Loucy (cell line): Measurements from ENCODE around the gene TGFB1I1.

Source experiments
- H2AFZ ChIP-seq: fragments of 200-600 bp; sonication (generic); 2 replicates; pipeline ENCODE4 v1.6.0; 2016; ENCODE audit warnings: antibody characterized with exemption, mild to moderate bottlenecking, low read length, moderate library complexity
- H3F3A ChIP-seq: fragments of 200-600 bp; 2 replicates; pipeline ENCODE4 v1.6.0; 2016; ENCODE audit warnings: antibody characterized with exemption, low read depth, mild to moderate bottlenecking
- H3K27me3 ChIP-seq: fragments of 200-600 bp; sonication (generic); 2 replicates; pipeline ENCODE4 v1.6.1; 2014; ENCODE audit warnings: low read length, mild to moderate bottlenecking; ENCODE audit not compliant: insufficient read depth, poor library complexity, severe bottlenecking
- H3K36me3 ChIP-seq: fragments of 200-600 bp; sonication (generic); 2 replicates; pipeline ENCODE4 v1.6.1; 2016; ENCODE audit warnings: low read length; ENCODE audit not compliant: insufficient read depth
- H3K4me1 ChIP-seq: fragments of 200-600 bp; sonication (generic); 2 replicates; pipeline ENCODE4 v1.5.1; 2014; ENCODE audit warnings: low read length, mild to moderate bottlenecking; ENCODE audit not compliant: insufficient read depth, poor library complexity, severe bottlenecking
- H3K4me2 ChIP-seq: fragments of 200-600 bp; sonication (generic); 2 replicates; pipeline ENCODE4 v1.6.0; 2014; ENCODE audit warnings: antibody characterized with exemption, low read length, low read depth, mild to moderate bottlenecking; ENCODE audit not compliant: poor library complexity, severe bottlenecking
- H3K4me3 ChIP-seq: fragments of 200-600 bp; sonication (generic); 2 replicates; pipeline ENCODE4 v1.5.1; 2014; ENCODE audit warnings: low read length, mild to moderate bottlenecking, mixed read lengths; ENCODE audit not compliant: poor library complexity, severe bottlenecking
- H3K79me2 ChIP-seq: fragments of 200-600 bp; sonication (generic); 2 replicates; pipeline ENCODE4 v1.6.1; 2014; ENCODE audit warnings: low read length; ENCODE audit not compliant: insufficient read depth
- H3K9ac ChIP-seq: fragments of 200-600 bp; sonication (generic); 2 replicates; pipeline ENCODE4 v1.6.0; 2014; ENCODE audit warnings: mild to moderate bottlenecking, low read depth, low read length, moderate library complexity; ENCODE audit not compliant: poor library complexity, severe bottlenecking
- H3K9me2 ChIP-seq: fragments of 200-600 bp; sonication (generic); replicated peaks from 2 replicates; pipeline ENCODE4 v1.6.1; 2016; ENCODE audit warnings: low read depth, low read length, mixed read lengths
- H3K9me3 ChIP-seq: fragments of 200-600 bp; sonication (generic); 2 replicates; pipeline ENCODE4 v1.6.1; 2014; ENCODE audit warnings: mild to moderate bottlenecking, antibody characterized with exemption, low read length, low read depth; ENCODE audit not compliant: insufficient read depth
- H4K20me1 ChIP-seq: fragments of 200-600 bp; sonication (generic); 2 replicates; pipeline ENCODE4 v1.6.0; 2014; ENCODE audit warnings: antibody characterized with exemption, low read length, mild to moderate bottlenecking; ENCODE audit not compliant: insufficient read depth, poor library complexity, severe bottlenecking
- CTCF ChIP-seq: fragments of 200-600 bp; sonication (generic); conservative IDR thresholded peaks from 2 replicates; pipeline ENCODE4 v1.5.1; 2014; ENCODE audit warnings: mild to moderate bottlenecking, antibody characterized with exemption, low read length
- EZH2phosphoT487 ChIP-seq: fragments of 200-600 bp; IDR thresholded peaks from 2 replicates; pipeline ENCODE4 v1.6.1; 2018; ENCODE audit warnings: antibody characterized with exemption, mild to moderate bottlenecking, moderate library complexity, borderline replicate concordance

TGFB1I1 gene

GRCh38 chr16:31491778-31492418 is 19.9 kb downstream of the TGFB1I1 start:
- no peaks in the 10 kb centered on the region for H3K4me1 ChIP-seq
- no peak overlapping the region for H3K4me2 ChIP-seq
- TF ChIP-seq EZH2phosphoT487 (no peak), CTCF (no peak)
- no peak overlapping the region for H3K9ac ChIP-seq
- H3K9me2 ChIP-seq: no peaks in the 10 kb centered on the region
- no peaks in the 10 kb centered on the region for H3K27me3 ChIP-seq
- no peaks in the 10 kb centered on the region for H3K79me2 ChIP-seq
- no peaks in the 10 kb centered on the region for H3F3A ChIP-seq
- H3K4me3 ChIP-seq: no peak overlapping the region
- no peak overlapping the region for H2AFZ ChIP-seq
- H3K9me3 ChIP-seq: no peaks in the 10 kb centered on the region
- H3K36me3 ChIP-seq: peaks cover 40% of the 10 kb centered on the region; the same call in 1 of the 2 replicates
- H4K20me1 ChIP-seq: no peaks in the 10 kb centered on the region

DNA sequence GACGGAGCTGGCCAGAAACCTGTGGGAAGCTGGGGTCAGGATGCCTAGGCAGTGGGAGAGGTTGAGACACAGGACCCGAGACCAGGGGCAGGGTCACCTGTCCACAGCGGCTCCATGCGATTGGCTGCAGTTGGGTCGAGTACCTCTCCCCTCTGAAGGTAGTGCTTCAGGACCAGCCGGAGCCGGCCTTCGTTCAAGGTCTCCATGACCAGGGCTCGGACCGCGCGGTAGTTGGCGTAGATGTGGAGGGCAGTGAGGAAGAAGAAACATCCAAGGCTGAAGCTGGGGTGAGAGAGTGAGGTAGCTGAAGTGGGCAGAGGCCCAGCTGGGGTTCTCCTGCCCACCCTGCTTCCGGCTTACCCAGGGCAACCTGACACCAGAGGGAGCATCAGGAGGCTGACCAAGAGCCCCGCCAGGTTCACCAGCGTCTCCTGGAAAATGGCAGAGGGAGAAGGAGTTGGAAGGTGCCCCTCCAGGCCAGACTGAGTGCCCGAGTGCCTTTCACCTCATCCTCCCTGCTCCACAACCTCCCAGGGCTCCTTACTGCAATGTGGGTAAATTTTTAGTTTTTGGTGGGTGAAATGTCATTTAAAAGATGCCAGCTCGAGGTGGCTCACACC is 21.7 kb downstream of the TGFB1I1 start:
- Histone ChIP-seq H3K9ac (no peak overlapping the region), H3K4me2 (no peak overlapping the region), H3K79me2 (no peaks in the 10 kb centered on the region), H3K9me3 (no peaks in the 10 kb centered on the region), H3K9me2 (no peaks in the 10 kb centered on the region), H3K36me3 (peaks cover 39% of the 10 kb centered on the region; the same call in 1 of the 2 replicates), H3K4me3 (no peak overlapping the region), H2AFZ (no peak overlapping the region), H3K27me3 (no peaks in the 10 kb centered on the region), H3K4me1 (no peaks in the 10 kb centered on the region), H3F3A (no peaks in the 10 kb centered on the region), H4K20me1 (no peaks in the 10 kb centered on the region)
- TF ChIP-seq EZH2phosphoT487 (no peak), CTCF (no peak)

DNA sequence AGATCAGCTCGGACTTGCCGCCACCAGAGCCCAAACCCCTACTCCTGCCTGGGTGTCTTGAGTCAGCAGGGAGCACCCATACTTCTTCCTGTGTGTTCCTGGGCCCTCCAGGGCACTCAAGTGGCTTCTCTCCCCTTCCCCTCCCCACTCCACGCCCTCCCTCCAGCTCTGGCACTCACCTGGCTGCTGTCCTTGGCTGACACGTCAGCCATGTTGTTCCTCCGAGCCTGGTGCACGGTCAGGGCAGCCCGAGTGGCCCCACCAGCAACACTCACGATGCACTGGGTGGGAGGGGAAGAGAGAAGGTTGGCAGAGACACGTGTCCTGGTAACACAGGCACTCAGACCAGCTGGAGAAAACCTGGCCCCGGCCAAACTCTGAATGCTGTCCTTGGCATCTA is 24.7 kb downstream of the TGFB1I1 start:
- Histone ChIP-seq H3K4me2 (no peak overlapping the region), H3K4me1 (no peaks in the 10 kb centered on the region), H3K4me3 (no peak overlapping the region), H3K27me3 (no peaks in the 10 kb centered on the region), H3K36me3 (peaks cover 39% of the 10 kb centered on the region; the same call in 1 of the 2 replicates), H3K9me2 (no peaks in the 10 kb centered on the region), H2AFZ (no peak overlapping the region), H4K20me1 (no peaks in the 10 kb centered on the region), H3K9ac (no peak overlapping the region), H3K79me2 (no peaks in the 10 kb centered on the region), H3F3A (no peaks in the 10 kb centered on the region), H3K9me3 (no peaks in the 10 kb centered on the region)
- no peak for TF ChIP-seq CTCF
- TF ChIP-seq EZH2phosphoT487: no peak
